ENCODE data around the gene DAB1. TPM values are rescaled to one million over a fixed set of nuclear protein-coding genes. Genes with fewer than 3 reads are reported as not detected.

The DAB1 gene
- total RNA-seq, 1 donor: not detected

DNA sequence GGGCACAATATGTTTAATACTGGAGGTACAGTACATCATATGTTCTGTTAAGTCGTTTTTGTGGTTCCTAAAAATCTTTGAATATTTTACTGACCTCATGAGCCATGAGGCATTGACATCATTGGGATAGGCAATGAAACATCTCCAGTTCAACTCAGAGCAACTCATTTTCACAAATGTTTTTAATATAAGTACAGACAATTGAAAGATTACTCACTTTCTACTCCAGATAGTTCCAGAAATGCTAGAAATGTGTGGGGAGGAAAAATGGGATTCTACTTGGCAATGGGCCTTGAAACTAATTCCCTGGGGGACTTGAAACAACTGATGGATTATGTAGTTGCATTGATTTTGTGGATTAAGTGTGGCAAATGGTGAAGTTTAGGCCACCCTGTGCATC lies 450.9 kb downstream of the DAB1 start:
- TF ChIP-seq, protein P1, sequence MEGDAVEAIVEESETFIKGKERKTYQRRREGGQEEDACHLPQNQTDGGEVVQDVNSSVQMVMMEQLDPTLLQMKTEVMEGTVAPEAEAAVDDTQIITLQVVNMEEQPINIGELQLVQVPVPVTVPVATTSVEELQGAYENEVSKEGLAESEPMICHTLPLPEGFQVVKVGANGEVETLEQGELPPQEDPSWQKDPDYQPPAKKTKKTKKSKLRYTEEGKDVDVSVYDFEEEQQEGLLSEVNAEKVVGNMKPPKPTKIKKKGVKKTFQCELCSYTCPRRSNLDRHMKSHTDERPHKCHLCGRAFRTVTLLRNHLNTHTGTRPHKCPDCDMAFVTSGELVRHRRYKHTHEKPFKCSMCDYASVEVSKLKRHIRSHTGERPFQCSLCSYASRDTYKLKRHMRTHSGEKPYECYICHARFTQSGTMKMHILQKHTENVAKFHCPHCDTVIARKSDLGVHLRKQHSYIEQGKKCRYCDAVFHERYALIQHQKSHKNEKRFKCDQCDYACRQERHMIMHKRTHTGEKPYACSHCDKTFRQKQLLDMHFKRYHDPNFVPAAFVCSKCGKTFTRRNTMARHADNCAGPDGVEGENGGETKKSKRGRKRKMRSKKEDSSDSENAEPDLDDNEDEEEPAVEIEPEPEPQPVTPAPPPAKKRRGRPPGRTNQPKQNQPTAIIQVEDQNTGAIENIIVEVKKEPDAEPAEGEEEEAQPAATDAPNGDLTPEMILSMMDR (IDR thresholded peaks at IDR 0.05; ENCODE audit: extremely low read depth, low read depth, low read length): no peak
- Histone ChIP-seq H3K27me3 (ENCODE audit: insufficient read depth, low read length) (no peaks in the 10 kb centered on the region), H3K27ac (ENCODE audit: low read depth, low read length) (no peak overlapping the region), H3K79me2 (ENCODE audit: insufficient read depth, low read length) (no peaks in the 10 kb centered on the region), H3K9me3 (ENCODE audit: low read depth, low read length) (no peaks in the 10 kb centered on the region), H4K20me1 (ENCODE audit: insufficient read depth, low read length) (no peaks in the 10 kb centered on the region), H3K36me3 (ENCODE audit: insufficient read depth, low read length) (no peaks in the 10 kb centered on the region), H3K4me1 (ENCODE audit: insufficient read depth, low read length) (no peaks in the 10 kb centered on the region), H3K4me3 (ENCODE audit: insufficient read depth, low read length) (no peak overlapping the region), H3K4me2 (ENCODE audit: insufficient read depth, low read length) (no peak overlapping the region), H2AFZ (ENCODE audit: low read length) (no peak overlapping the region)
- no peak for DNase-seq (ENCODE audit: insufficient read length, low spot score, missing footprints)

DNA sequence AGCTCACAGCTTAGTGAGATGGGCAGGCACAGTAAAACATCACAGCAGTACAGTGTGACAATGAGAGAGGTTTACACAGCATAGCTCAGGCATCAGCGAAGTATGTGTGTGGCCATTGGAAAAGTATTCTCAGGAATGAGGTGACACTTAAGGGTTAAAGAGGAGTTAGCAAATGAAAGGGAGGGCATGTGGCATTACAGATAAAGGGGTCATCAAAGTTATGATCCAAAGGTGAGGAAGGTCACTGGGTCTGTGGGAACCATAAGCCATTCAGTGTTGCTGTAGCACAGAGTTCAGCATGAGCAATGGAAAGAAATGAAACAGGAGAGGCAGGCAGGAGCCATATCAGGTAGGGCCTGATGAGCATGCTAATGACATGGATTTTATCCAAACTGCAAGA lies 453.6 kb downstream of the DAB1 start:
- H3K27ac ChIP-seq (ENCODE audit: low read depth, low read length): no peak overlapping the region
- H3K4me1 ChIP-seq (ENCODE audit: insufficient read depth, low read length): no peaks in the 10 kb centered on the region
- no peak overlapping the region for H3K4me3 ChIP-seq (ENCODE audit: insufficient read depth, low read length)
- DNase-seq (ENCODE audit: insufficient read length, low spot score, missing footprints): no peak
- H2AFZ ChIP-seq (ENCODE audit: low read length): no peak overlapping the region
- no peaks in the 10 kb centered on the region for H3K36me3 ChIP-seq (ENCODE audit: insufficient read depth, low read length)
- TF ChIP-seq, protein P1 (IDR thresholded peaks at IDR 0.05; ENCODE audit: extremely low read depth, low read depth, low read length): no peak
- H3K79me2 ChIP-seq (ENCODE audit: insufficient read depth, low read length): no peaks in the 10 kb centered on the region
- no peak overlapping the region for H3K4me2 ChIP-seq (ENCODE audit: insufficient read depth, low read length)
- H3K9me3 ChIP-seq (ENCODE audit: low read depth, low read length): no peaks in the 10 kb centered on the region
- H4K20me1 ChIP-seq (ENCODE audit: insufficient read depth, low read length): no peaks in the 10 kb centered on the region
- H3K27me3 ChIP-seq (ENCODE audit: insufficient read depth, low read length): no peaks in the 10 kb centered on the region

DNA sequence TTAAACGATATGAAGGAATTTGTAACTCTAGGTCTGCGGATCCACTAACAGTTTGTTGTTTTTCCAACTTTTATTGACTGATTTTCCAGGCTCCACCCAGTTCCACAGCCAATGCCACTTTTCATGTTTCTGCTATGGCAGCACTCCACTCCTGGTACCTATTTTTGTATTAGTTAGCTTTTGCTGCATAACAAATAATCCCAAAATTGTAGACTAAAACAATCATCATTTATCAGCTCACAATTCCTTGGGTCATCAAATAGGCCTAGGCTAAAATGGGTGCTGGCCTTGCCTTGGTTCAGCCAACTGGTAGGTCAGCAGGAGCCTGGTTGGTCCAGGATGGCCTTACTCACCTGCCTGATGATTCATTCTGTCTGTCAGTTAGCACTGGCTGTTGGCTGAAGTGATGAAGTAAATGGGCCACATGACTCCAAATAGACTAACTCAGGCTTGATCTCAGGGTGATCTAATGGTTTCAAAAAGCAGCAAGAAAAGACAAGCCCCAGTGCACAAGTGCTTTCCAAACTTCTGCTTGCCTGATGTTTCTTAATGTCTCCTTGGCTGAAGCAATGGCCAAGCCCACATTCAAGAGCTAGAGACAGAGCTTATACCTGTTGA lies 454.9 kb downstream of the DAB1 start:
- TF ChIP-seq, protein P1 (IDR thresholded peaks at IDR 0.05; ENCODE audit: extremely low read depth, low read depth, low read length): no peak
- Histone ChIP-seq H2AFZ (ENCODE audit: low read length) (no peak overlapping the region), H3K4me3 (ENCODE audit: insufficient read depth, low read length) (no peak overlapping the region), H3K79me2 (ENCODE audit: insufficient read depth, low read length) (no peaks in the 10 kb centered on the region), H3K4me2 (ENCODE audit: insufficient read depth, low read length) (no peak overlapping the region), H3K9me3 (ENCODE audit: low read depth, low read length) (no peaks in the 10 kb centered on the region), H3K27me3 (ENCODE audit: insufficient read depth, low read length) (no peaks in the 10 kb centered on the region), H4K20me1 (ENCODE audit: insufficient read depth, low read length) (no peaks in the 10 kb centered on the region), H3K4me1 (ENCODE audit: insufficient read depth, low read length) (no peaks in the 10 kb centered on the region), H3K36me3 (ENCODE audit: insufficient read depth, low read length) (no peaks in the 10 kb centered on the region), H3K27ac (ENCODE audit: low read depth, low read length) (no peak overlapping the region)
- DNase-seq (ENCODE audit: insufficient read length, low spot score, missing footprints): no peak

DNA sequence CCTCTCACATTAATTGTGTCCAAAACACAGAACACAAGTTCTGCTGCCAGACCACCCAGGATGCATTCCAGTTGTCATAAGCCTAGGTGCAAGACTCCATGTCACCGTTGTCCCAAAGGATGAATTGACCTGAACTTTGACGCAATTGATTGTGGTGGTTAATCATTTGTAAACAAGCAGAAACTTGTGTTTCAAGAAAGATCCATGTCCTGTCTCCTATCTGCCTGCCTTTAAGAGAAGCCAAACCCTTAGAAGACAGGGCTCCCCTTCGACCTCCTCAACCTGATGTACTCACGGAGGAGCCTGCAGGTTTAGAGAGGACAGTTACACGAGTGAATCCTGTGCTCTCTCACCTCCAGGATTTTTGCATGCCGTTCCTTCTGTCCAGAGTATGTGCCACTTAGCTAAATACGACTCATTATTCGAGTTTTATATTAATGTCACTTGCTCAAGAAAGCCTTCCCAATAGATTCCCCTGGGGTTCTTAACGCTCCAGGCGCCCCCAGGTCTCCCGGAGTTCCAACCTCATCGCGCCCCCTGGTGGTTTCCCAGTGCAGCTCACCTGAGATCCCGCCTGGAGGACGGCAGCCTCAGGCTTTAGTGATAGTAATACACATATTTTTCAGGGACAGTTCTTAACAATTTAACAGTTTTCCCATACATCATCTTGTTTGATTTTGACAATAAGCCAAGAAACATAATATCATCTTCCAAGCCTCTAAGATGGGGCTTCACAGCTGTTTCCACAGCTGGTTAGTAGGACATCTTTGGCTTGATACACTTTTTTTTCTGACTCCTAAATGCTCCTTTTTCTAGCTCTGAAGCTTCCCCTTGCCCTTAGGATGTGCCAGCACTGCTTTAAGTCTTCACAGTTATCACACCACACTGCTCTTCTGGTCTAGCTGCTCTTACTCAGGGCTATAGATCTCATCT lies 455.7 kb downstream of the DAB1 start:
- DNase-seq (ENCODE audit: insufficient read length, low spot score, missing footprints): no peak
- Histone ChIP-seq H4K20me1 (ENCODE audit: insufficient read depth, low read length) (no peaks in the 10 kb centered on the region), H3K79me2 (ENCODE audit: insufficient read depth, low read length) (no peaks in the 10 kb centered on the region), H3K27ac (ENCODE audit: low read depth, low read length) (no peak overlapping the region), H3K27me3 (ENCODE audit: insufficient read depth, low read length) (no peaks in the 10 kb centered on the region), H3K9me3 (ENCODE audit: low read depth, low read length) (no peaks in the 10 kb centered on the region), H3K4me3 (ENCODE audit: insufficient read depth, low read length) (no peak overlapping the region), H3K4me2 (ENCODE audit: insufficient read depth, low read length) (no peak overlapping the region), H3K36me3 (ENCODE audit: insufficient read depth, low read length) (no peaks in the 10 kb centered on the region), H2AFZ (ENCODE audit: low read length) (no peak overlapping the region), H3K4me1 (ENCODE audit: insufficient read depth, low read length) (no peaks in the 10 kb centered on the region)
- TF ChIP-seq, protein P1 (IDR thresholded peaks at IDR 0.05; ENCODE audit: extremely low read depth, low read depth, low read length): peak; percentile 65

Data from osteoblast (primary cell).